Erythroblast (primary cell): ENCODE data around the gene TEX11.

ENCODE experiments used
- GATA1 ChIP-seq: IDR thresholded peaks from 2 replicates; pipeline ENCODE4 v1.6.1; 2011; ENCODE audit warnings: low read depth, mild to moderate bottlenecking, control low read depth, low read length, moderate library complexity
- POLR2A ChIP-seq: IDR thresholded peaks from 2 replicates; pipeline ENCODE4 v1.6.1; 2011; ENCODE audit warnings: mild to moderate bottlenecking, low read length

DNA sequence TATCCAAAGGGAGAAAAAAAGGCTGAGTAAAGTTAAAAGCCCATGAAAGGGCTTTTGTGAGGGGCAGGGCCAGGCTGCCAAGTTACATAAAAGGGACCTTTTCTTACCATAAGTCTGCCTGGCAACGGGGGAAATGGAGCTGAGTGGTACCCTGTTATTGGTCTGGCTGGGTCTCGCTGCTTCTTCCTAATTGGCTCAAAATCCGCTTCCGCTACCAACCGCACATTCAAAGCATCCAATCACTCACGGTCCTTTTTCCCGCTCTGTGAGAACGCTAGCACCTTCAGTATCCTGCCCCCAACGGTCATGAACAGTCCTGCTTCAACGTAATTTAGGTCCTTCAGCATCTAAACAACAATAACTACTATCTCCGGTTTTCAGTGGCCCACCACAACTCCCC, 611 bp downstream of the TEX11 start:
- TF ChIP-seq POLR2A: no peak
- TF ChIP-seq GATA1: no peak
